ENCODE data around the gene C6orf15.

The C6orf15 gene

DNA sequence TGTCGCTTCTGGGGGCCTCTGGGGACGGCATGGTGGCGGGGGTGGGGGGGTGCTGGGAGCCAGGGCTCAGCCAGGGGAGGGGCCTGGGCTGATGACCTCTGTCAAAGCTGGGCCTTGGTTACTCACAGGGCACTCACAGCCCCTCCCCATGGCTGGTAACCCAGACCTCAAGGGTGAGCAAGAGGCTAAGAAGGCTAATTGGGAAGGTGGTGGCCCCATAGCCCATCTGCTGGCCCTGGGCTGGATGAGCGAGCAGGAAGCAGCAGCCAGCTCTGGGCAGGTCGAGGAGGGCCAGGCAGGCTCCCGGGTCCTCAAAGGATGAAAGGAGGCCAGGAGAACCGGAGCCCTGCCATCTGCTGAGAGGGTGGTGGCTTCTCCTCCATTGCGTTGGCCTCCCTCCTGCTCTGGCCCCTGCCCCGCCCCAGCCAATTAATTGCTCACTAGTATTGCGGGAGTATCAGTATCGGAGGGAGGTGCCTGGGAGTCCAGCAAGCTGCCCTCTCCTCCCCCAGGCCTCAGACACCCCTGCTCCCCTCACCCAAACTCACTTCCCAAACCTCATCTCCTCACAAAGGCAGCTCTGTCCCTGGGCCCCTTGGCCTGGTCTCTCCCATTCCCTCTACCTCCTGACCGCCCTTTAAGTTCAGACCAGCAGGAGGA is 8.9 kb upstream of the C6orf15 start:
- H3K27ac Mint-ChIP-seq: no peak overlapping the region
- no peak for DNase-seq
- H3K27me3 Mint-ChIP-seq: peaks cover 3% of the 10 kb centered on the region
- ATAC-seq: no peak
- H3K36me3 Mint-ChIP-seq (ENCODE audit: low read depth): no peaks in the 10 kb centered on the region
- no peaks in the 10 kb centered on the region for H3K9me3 Mint-ChIP-seq
- no peaks in the 10 kb centered on the region for H3K4me1 Mint-ChIP-seq
- no peak overlapping the region for H3K4me3 Mint-ChIP-seq

DNA sequence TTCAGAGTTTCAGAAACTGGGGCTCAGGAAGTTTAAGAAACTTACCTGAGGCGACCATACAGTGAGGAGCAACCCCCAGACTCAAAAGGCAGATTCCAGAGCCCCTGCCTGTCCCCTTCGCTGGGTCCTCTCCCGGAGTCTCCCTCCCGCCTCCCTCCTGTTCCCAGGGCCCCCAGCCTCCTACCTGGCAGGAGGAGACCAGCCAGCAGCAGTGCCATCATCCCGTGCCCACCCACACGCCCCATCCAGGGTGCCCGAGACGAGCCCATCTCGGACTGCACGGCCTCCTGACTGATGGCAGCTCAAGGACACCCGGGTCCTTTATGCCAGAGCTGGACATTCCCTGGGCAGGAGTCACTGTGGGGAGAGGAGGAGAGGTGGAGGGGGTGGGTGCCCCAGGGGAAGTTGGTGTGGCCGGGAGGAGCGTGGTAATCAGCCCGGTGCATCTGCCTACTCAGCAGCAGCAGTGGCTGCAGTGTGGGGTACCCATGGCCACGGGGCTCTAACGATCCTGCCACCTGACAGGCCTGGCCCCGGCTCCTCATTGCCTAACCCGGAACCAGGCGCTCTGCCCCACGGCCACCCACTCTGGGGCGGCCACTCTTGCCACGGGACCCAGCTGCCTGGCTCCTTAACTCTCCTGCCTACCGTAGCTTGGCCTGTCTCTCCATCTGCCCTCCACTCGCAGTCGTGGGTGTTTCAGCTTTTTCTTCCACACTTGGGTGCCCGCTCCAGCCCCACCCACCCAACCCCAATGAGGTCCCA is 8.0 kb upstream of the C6orf15 start, which contains the start of gene CDSN:
CDSN (minus strand) TSS at position 296 of the 765 bp plus-strand sequence; CDS start at position 269, 27 bp downstream.
- no peak within 1 kb of the TSS for H3K4me3 Mint-ChIP-seq
- no peaks in the 10 kb centered on the region for H3K9me3 Mint-ChIP-seq
- no peak for ATAC-seq
- H3K27ac Mint-ChIP-seq: no peak within 1 kb of the TSS
- H3K4me1 Mint-ChIP-seq: no peaks in the 10 kb centered on the region
- H3K36me3 Mint-ChIP-seq (ENCODE audit: low read depth): no peaks in the 10 kb centered on the region
- H3K27me3 Mint-ChIP-seq: peaks cover 3% of the 10 kb centered on the region
- no peak for DNase-seq

DNA sequence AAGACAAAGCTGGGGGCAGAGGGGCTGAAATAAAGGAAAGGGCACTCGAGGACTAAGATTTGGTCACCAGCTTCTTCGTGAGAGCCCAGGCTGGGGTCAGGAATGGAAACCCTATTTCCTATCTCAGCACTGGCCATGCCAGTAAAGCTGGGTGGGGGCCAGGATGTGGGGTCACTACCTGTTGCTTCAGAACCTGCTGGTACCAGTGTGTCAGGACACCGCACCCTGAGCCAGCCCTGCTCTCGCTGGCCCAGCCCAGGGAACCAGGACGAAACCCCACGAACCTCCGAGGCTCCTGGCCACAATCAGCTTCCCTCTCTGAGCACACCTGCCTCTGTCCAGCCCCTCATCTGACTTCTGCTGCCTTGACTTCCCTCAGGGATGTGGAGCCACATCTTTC is 5.8 kb upstream of the C6orf15 start:
- Mint-ChIP-seq H3K4me3 (no peak overlapping the region), H3K27ac (no peak overlapping the region), H3K9me3 (no peaks in the 10 kb centered on the region), H3K27me3 (peaks cover 3% of the 10 kb centered on the region), H3K4me1 (no peaks in the 10 kb centered on the region), H3K36me3 (ENCODE audit: low read depth) (no peaks in the 10 kb centered on the region)
- ATAC-seq (no peak), DNase-seq (no peak)

DNA sequence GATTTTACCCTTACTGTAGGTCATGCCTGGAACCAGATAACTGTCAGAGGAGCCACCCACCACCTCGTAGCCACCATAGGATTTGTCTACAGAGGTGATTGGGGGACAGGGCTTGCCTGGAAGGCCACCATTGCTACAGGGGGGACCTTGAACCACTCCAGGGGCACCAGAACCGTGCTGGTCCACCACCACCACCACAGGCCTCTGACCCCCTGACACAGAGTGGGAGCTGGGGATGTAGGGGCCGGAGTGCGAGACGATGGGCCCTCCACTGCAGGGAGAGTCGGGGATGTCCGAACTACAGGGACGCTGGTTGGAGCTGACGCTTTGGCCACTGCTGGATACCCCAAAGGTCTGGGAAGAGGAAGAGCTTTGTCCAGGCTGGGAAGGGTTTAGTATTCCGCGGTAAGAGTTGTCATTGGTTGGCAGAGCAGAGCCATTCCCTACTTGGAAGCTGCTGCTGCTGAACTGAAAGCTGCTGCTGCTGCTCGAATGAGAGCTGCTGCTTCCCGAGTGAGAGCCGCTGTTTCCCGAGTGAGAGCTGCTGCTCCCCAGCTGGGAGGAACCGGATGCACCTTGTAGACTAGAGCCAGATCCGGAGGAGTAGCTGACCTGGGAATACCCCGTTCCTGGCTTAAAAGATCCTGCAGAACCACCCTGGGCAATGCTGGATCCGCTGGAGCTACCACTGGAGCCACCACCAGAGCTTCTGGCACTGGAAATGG is 4.4 kb upstream of the C6orf15 start:
- no peaks in the 10 kb centered on the region for H3K9me3 Mint-ChIP-seq
- H3K27ac Mint-ChIP-seq: no peak overlapping the region

DNA sequence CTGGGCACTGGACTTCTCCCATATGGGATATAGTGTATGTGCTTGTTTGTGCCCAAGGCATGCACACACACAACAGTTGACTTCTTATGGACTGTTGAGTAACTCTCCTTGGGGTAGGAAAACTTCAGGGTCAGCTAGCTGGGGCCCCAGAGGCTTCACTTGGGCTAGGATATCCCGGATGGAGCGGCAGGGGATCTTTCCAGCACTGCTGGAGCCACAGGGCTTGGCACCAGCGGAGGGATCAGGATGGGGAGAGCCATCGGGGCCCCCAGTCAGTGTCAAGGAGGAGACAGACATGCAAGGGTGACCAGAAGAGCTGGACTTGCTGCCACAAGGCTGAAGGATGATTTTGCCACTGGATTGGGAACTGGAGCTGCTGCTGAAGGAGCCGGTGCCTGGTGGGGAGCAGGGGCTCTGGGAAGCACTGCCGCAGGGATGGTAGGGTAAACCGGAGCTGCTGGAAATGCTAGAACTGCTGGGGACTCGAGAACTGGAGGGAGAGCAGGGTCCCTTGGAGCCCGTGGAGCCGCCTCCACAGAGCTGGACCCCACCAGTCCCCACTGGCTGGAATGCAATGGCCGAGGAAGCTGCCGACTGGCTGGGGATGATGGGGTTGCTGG is 3.7 kb upstream of the C6orf15 start:
- Mint-ChIP-seq H3K4me1 (no peaks in the 10 kb centered on the region), H3K36me3 (ENCODE audit: low read depth) (no peaks in the 10 kb centered on the region), H3K27me3 (peaks cover 3% of the 10 kb centered on the region), H3K27ac (no peak overlapping the region), H3K9me3 (no peaks in the 10 kb centered on the region), H3K4me3 (no peak overlapping the region)
- DNase-seq: no peak
- ATAC-seq: no peak

More for the DNA sequence above, 4.4 kb upstream of the C6orf15 start:
- H3K4me3 Mint-ChIP-seq: no peak overlapping the region
- DNase-seq: no peak
- no peak for ATAC-seq
- H3K27me3 Mint-ChIP-seq: peaks cover 3% of the 10 kb centered on the region
- H3K36me3 Mint-ChIP-seq (ENCODE audit: low read depth): no peaks in the 10 kb centered on the region
- no peaks in the 10 kb centered on the region for H3K4me1 Mint-ChIP-seq

DNA sequence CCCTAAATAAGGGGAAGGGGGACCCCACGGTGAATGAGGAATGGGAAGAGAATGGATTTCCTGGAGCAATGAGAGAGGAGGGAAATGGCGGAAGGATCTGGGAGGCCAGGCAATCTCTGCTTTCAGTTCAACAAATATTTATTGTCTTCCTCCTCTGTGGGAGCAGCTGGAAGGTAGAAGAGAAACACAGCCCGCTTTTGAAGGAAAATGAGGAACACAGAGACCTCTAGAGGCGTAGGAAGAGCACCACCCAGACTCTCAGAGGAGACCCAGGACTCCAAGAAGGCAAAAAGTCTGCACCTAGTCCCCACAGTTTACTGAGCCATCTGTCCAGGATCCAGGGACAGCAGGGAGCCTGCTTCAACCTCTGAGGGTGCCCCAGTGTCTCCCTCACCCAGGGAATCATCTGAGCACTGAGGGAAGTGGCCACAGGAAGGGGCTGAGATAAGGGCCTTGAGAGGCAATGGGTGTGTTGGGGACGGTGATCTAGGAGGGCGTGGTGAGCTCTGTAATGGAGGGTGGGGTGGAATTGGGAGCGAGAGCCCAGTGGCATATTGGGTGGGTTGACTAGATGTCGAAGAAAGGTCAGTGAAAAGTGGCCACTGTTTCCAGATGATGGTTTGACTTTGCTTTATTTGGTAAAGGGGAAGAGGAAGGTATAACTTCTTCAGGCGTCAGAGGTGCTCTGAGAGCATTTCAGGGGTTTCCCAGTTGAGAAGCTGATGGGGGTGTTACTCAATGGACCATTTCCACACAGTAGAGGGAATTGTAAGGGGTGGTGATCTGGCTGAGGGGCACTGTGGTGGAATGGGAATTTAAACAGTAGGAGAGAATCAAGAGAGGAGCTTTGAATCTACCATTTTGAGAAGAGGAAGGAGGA is 2.8 kb upstream of the C6orf15 start:
- DNase-seq (no peak), ATAC-seq (no peak)
- no peaks in the 10 kb centered on the region for H3K9me3 Mint-ChIP-seq
- H3K4me3 Mint-ChIP-seq: no peak overlapping the region
- peaks cover 3% of the 10 kb centered on the region for H3K27me3 Mint-ChIP-seq
- no peaks in the 10 kb centered on the region for H3K36me3 Mint-ChIP-seq (ENCODE audit: low read depth)
- H3K27ac Mint-ChIP-seq: no peak overlapping the region
- no peaks in the 10 kb centered on the region for H3K4me1 Mint-ChIP-seq

- H3K9me3 Mint-ChIP-seq: no peaks in the 10 kb centered on the region
- H3K4me3 Mint-ChIP-seq: no peak within 1 kb of the TSS
- DNase-seq: no peak
- no peaks in the 10 kb centered on the region for H3K36me3 Mint-ChIP-seq (ENCODE audit: low read depth)
- H3K4me1 Mint-ChIP-seq: no peaks in the 10 kb centered on the region
- no peak within 1 kb of the TSS for H3K27ac Mint-ChIP-seq
- ATAC-seq: no peak
- peaks cover 3% of the 10 kb centered on the region for H3K27me3 Mint-ChIP-seq
These were observed 2.1 kb upstream of the C6orf15 start, which contains the start of gene PSORS1C1 for GRCh38 chr6:31114541-31114878. TSS of gene PSORS1C1 (plus strand) at chr6:31114800. CDS start at chr6:31129633, 14,833 bp downstream.

GRCh38 chr6:31113861-31114540 is 1.6 kb upstream of the C6orf15 start:
- H3K4me1 Mint-ChIP-seq: no peaks in the 10 kb centered on the region
- no peaks in the 10 kb centered on the region for H3K36me3 Mint-ChIP-seq (ENCODE audit: low read depth)
- H3K27me3 Mint-ChIP-seq: peaks cover 5% of the 10 kb centered on the region
- no peaks in the 10 kb centered on the region for H3K9me3 Mint-ChIP-seq
- no peak overlapping the region for H3K4me3 Mint-ChIP-seq
- ATAC-seq: no peak
- DNase-seq: no peak
- no peak overlapping the region for H3K27ac Mint-ChIP-seq

- H3K27me3 Mint-ChIP-seq: peaks cover 1% of the 10 kb centered on the region
- H3K27ac Mint-ChIP-seq: no peak overlapping the region
- no peaks in the 10 kb centered on the region for H3K36me3 Mint-ChIP-seq (ENCODE audit: low read depth)
- ATAC-seq (no peak), DNase-seq (no peak)
- no peak overlapping the region for H3K4me3 Mint-ChIP-seq
- H3K9me3 Mint-ChIP-seq: no peaks in the 10 kb centered on the region
- H3K4me1 Mint-ChIP-seq: no peaks in the 10 kb centered on the region
These were observed 663 bp downstream of the C6orf15 start for GRCh38 chr6:31111712-31112111.

DNA sequence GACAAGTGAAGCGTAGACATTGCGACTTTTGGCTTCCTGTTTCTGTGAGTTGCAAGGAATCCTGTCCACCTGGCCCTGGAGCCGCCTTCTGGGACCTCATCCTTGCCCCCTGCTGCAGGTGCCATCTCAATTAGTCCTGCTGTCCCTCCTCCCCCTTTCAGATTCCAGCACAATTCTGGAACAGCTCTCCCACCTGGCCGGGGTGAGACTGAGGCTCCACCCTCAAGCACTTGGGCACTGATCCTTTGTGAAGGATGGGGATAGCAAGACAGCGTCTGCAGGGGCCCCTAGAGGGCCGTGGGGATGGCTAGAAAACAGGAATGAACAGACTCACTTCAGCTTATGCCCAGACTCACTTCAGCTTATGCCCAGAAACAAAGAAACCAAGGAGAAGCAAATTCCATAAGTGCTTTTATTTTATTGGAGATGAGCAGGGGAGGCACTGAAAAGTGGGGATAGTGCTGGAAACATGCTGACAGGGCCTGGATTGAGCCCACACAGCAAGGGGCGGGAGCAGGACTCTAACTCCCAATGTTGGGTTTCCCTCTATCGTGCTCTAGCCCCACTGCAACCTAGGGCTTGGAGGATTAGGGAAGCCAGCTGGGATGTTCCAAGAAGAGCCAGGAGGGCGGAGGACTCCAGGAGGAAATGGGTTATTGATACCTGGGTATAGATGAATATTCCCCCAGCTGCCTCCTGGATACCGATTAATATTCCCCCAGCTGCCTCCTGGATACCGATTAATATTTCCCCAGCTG is 1.4 kb downstream of the C6orf15 start:
- H3K27ac Mint-ChIP-seq: no peak overlapping the region
- no peaks in the 10 kb centered on the region for H3K36me3 Mint-ChIP-seq (ENCODE audit: low read depth)
- no peaks in the 10 kb centered on the region for H3K4me1 Mint-ChIP-seq
- H3K4me3 Mint-ChIP-seq: no peak overlapping the region
- DNase-seq (no peak), ATAC-seq (no peak)
- H3K27me3 Mint-ChIP-seq: peaks cover 1% of the 10 kb centered on the region
- H3K9me3 Mint-ChIP-seq: no peaks in the 10 kb centered on the region

GRCh38 chr6:31107052-31107451 is 5.3 kb downstream of the C6orf15 start:
- peaks cover 2% of the 10 kb centered on the region for H3K4me1 Mint-ChIP-seq
- H3K9me3 Mint-ChIP-seq: no peaks in the 10 kb centered on the region
- peaks cover 1% of the 10 kb centered on the region for H3K27me3 Mint-ChIP-seq
- ATAC-seq (no peak), DNase-seq (no peak)
- no peaks in the 10 kb centered on the region for H3K36me3 Mint-ChIP-seq (ENCODE audit: low read depth)
- no peak overlapping the region for H3K27ac Mint-ChIP-seq
- H3K4me3 Mint-ChIP-seq: no peak overlapping the region

DNA sequence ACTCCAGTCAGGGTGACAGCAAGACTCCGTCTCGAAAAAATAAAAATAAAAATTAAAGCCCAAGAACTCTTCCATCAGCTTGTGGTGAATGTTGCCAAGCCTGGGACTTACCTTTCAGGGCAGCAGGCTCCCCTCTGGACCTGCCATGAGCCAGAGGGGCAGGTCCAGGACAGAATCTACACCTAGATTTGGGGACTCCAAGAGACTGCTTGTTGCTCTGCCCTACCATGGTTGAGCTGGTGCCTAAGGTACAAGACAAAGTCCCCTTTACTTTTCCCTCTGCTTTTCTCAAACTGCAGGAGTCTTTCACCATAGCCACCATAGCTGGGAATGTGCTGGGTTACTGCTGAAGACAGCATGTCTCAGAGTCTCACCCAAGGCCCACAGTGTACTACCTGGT is 9.2 kb downstream of the C6orf15 start:
- H3K4me1 Mint-ChIP-seq: peaks cover 2% of the 10 kb centered on the region
- no peak overlapping the region for H3K4me3 Mint-ChIP-seq
- H3K27ac Mint-ChIP-seq: no peak overlapping the region
- ATAC-seq (no peak), DNase-seq (no peak)
- H3K9me3 Mint-ChIP-seq: no peaks in the 10 kb centered on the region
- H3K36me3 Mint-ChIP-seq (ENCODE audit: low read depth): no peaks in the 10 kb centered on the region
- H3K27me3 Mint-ChIP-seq: no peaks in the 10 kb centered on the region

DNA sequence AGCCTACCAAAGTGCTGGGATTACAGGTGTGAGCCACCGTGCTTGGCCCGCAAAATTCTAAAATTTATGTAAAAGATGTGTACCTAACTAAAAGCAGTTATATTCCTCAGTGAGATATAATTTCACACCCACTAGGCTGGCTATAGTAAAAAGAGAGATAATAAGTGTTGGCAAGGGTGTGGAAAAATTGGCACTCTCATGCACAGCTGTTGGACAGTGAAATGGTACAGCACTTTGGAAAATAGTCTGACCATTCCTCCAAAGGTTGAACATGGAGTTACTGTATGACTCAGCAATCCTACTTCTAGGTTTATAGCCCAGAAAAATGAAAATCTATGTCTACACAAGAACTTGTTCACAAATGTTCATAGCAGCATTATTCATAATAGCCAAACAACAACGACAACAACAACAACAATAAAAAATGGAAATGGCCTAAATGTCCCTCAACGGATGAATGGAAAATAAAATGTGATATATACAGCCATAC is 13.9 kb downstream of the C6orf15 start:
- Mint-ChIP-seq H3K27me3 (no peaks in the 10 kb centered on the region), H3K4me1 (peaks cover 39% of the 10 kb centered on the region), H3K36me3 (ENCODE audit: low read depth) (no peaks in the 10 kb centered on the region), H3K27ac (no peak overlapping the region), H3K4me3 (no peak overlapping the region), H3K9me3 (no peaks in the 10 kb centered on the region)
- no peak for ATAC-seq
- no peak for DNase-seq

Data from activated naive CD8-positive, alpha-beta T cell treated with anti-CD3 and anti-CD28 coated beads, Interleukin-2, amount 50 U/mL, for 24 hours (primary cell).